GM12873 (cell line): ENCODE measurements around the gene MAP1S.

Experiments
- CTCF ChIP-seq: IDR thresholded peaks from 2 replicates; pipeline ENCODE4 v1.5.1; 2012; ENCODE audit warnings: low read depth, mild to moderate bottlenecking, moderate library complexity, low read length, control low read depth; ENCODE audit not compliant: insufficient read depth; ENCODE audit errors: missing control alignments

MAP1S gene

GRCh38 chr19:17726964-17727773, 7.9 kb downstream of the MAP1S start:
- TF ChIP-seq CTCF, result no peak

GRCh38 chr19:17727843-17728242, 8.6 kb downstream of the MAP1S start:
- TF ChIP-seq CTCF, result no peak

- TF ChIP-seq CTCF, result no peak
These were observed 13.8 kb downstream of the MAP1S start for GRCh38 chr19:17733127-17733526.

- no peak for TF ChIP-seq CTCF
These were observed 14.9 kb downstream of the MAP1S start for GRCh38 chr19:17734146-17734545.

GRCh38 chr19:17735410-17735809, 16.1 kb downstream of the MAP1S start:
- TF ChIP-seq CTCF, result no peak

GRCh38 chr19:17737690-17738153, 18.4 kb downstream of the MAP1S start:
- TF ChIP-seq CTCF, result no peak

- TF ChIP-seq CTCF, result no peak
These were observed 20.0 kb downstream of the MAP1S start for GRCh38 chr19:17739121-17739875.
